Stomach smooth muscle (tissue), 2 donors: Measurements from ENCODE around the gene BIRC7.

Source experiments
- H3K27ac ChIP-seq: one replicate; pipeline ENCODE4 v1.7.0; 2013; ENCODE audit warnings: mild to moderate bottlenecking, low read length, inconsistent platforms
- H3K27me3 ChIP-seq, 2 donors: one replicate each; pipeline ENCODE4 v1.7.0; 2013; ENCODE audit warnings: low read length in 2 of 2; ENCODE audit not compliant: insufficient read depth in 2 of 2, control insufficient read depth in 1 of 2
- H3K36me3 ChIP-seq, 2 donors: one replicate each; pipeline ENCODE4 v1.7.0; 2013; ENCODE audit warnings: low read length in 2 of 2; ENCODE audit not compliant: control insufficient read depth in 2 of 2, insufficient read depth in 2 of 2
- H3K4me1 ChIP-seq: one replicate; pipeline ENCODE4 v1.7.0; 2013; ENCODE audit warnings: low read length; ENCODE audit not compliant: control insufficient read depth, insufficient read depth
- H3K4me3 ChIP-seq, 2 donors: one replicate each; pipeline ENCODE4 v1.7.0; 2013; ENCODE audit warnings: low read length in 2 of 2
- H3K9ac ChIP-seq, 2 donors: one replicate each; pipeline ENCODE4 v1.7.0; 2013; ENCODE audit warnings: low read length in 2 of 2, mild to moderate bottlenecking in 1 of 2
- H3K9me3 ChIP-seq, 2 donors: one replicate each; pipeline ENCODE4 v1.7.0; 2013; ENCODE audit warnings: low read length in 2 of 2; ENCODE audit not compliant: control insufficient read depth in 2 of 2
- donor health status: healthy.
- donor health status: Pancreatic carcinoma.

The BIRC7 gene

DNA sequence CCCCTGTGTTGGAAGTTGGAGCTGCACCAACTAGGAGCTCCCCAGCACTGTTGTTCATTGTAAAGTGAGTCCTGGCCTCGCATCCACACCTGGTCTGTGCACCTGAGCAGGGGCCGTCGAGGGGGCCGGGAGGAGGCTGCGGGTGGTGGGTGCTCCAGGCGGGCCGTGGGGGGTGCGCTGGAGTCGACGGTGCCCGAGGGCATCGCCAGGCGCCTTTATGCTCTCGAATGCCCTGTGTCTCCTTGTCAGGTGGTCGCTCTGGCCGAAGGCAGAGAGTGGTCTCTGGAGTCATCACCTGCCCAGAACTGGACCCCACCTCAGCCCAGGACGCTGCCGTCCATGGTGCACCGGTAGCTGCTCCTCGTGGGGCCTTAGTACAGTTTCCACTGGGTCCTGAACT lies 41.3 kb downstream of the BIRC7 start:
- Histone ChIP-seq H3K36me3 (peaks cover 31 to 32% of the 10 kb centered on the region in 2 donors), H3K9me3 (no peaks in the 10 kb centered on the region), H3K27me3 (no peaks in the 10 kb centered on the region), H3K27ac (no peak overlapping the region), H3K4me1 (peaks cover 20% of the 10 kb centered on the region), H3K4me3 (no peak overlapping the region), H3K9ac (no peak overlapping the region)

DNA sequence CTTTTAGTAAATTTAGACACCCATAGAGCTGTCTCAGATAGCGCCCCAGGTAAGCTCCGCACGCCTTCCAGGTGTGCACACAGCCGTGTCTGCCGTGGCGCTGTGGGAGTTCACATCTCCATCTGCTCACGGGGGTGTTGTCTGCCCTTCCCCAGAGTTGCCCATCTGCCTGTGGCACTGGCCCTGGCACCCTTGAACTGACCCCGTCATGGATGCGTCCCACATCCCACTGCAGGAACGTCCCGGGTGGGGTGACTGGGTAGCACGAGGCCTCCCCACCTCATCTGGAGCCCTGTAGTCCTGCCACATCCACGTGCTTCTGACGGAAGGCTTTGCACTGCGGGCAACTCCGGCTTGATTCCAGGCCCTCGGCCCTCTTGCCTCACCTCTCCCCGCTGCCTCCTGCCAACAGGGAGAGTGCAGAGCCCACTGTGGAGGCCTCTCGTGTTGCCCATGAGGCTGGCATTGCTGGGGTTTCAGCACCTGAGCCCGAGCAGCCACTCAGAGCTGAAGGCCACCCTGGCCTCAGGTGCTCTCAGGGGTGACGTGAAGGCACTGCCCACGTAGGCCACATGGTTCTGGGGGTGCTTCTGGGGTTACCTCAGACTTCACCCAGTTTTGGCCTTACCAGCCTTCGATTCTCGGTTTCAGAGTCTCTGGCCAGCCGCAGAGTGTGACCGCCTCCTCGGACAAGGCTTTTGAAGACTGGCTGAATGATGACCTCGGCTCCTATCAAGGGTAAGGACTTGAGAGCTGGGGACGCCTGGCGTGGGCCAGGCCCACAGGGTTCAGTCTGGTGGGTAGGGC lies 42.0 kb downstream of the BIRC7 start:
- no peak overlapping the region for H3K4me3 ChIP-seq
- no peaks in the 10 kb centered on the region for H3K27me3 ChIP-seq
- peaks cover 17% of the 10 kb centered on the region for H3K4me1 ChIP-seq
- no peak overlapping the region for H3K9ac ChIP-seq
- H3K36me3 ChIP-seq = peaks cover 31 to 36% of the 10 kb centered on the region in 2 donors
- no peak overlapping the region for H3K27ac ChIP-seq
- no peaks in the 10 kb centered on the region for H3K9me3 ChIP-seq

- H3K27me3 ChIP-seq = no peaks in the 10 kb centered on the region
- H3K4me1 ChIP-seq = peaks cover 12% of the 10 kb centered on the region
- H3K36me3 ChIP-seq = peaks cover 38 to 44% of the 10 kb centered on the region in 2 donors
- no peaks in the 10 kb centered on the region for H3K9me3 ChIP-seq
- H3K9ac ChIP-seq = no peak overlapping the region
- H3K27ac ChIP-seq = no peak overlapping the region
- no peak overlapping the region for H3K4me3 ChIP-seq
Observed at GRCh38 chr20:63278661-63279060, 43.0 kb downstream of the BIRC7 start.

- Histone ChIP-seq H3K9me3 (no peaks in the 10 kb centered on the region), H3K27me3 (no peaks in the 10 kb centered on the region), H3K9ac (no peak overlapping the region), H3K36me3 (peaks cover 38 to 47% of the 10 kb centered on the region in 2 donors), H3K27ac (no peak overlapping the region), H3K4me3 (no peak overlapping the region), H3K4me1 (peaks cover under 1% of the 10 kb centered on the region)
Observed at GRCh38 chr20:63279931-63280330, 44.2 kb downstream of the BIRC7 start.

DNA sequence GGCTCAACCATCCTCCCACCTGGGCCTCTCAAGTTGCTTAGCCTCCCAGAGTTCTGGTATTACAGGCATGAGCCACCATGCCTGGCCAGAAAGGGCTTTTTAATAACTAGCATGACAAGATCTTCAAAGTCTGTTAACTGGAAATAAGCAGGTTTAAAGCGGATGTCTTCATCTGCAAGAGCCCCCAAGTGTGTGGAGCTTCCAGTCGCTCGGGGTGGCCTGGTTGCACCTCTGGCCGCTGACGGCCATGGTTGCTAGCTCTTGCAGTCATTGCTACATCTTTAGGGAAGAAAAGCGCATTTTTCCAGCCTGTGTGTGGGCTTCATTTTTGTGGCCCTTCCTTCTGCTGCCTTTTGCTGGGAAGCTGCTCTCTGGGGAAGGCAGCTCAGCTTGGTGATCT lies 44.7 kb downstream of the BIRC7 start:
- Histone ChIP-seq H3K36me3 (peaks cover 38 to 48% of the 10 kb centered on the region in 2 donors), H3K4me3 (no peak overlapping the region), H3K9me3 (no peaks in the 10 kb centered on the region), H3K27ac (no peak overlapping the region), H3K4me1 (no peaks in the 10 kb centered on the region), H3K9ac (no peak overlapping the region), H3K27me3 (no peaks in the 10 kb centered on the region)

GRCh38 chr20:63280929-63281545 lies 45.3 kb downstream of the BIRC7 start:
- peaks cover 37 to 54% of the 10 kb centered on the region in 2 donors for H3K36me3 ChIP-seq

DNA sequence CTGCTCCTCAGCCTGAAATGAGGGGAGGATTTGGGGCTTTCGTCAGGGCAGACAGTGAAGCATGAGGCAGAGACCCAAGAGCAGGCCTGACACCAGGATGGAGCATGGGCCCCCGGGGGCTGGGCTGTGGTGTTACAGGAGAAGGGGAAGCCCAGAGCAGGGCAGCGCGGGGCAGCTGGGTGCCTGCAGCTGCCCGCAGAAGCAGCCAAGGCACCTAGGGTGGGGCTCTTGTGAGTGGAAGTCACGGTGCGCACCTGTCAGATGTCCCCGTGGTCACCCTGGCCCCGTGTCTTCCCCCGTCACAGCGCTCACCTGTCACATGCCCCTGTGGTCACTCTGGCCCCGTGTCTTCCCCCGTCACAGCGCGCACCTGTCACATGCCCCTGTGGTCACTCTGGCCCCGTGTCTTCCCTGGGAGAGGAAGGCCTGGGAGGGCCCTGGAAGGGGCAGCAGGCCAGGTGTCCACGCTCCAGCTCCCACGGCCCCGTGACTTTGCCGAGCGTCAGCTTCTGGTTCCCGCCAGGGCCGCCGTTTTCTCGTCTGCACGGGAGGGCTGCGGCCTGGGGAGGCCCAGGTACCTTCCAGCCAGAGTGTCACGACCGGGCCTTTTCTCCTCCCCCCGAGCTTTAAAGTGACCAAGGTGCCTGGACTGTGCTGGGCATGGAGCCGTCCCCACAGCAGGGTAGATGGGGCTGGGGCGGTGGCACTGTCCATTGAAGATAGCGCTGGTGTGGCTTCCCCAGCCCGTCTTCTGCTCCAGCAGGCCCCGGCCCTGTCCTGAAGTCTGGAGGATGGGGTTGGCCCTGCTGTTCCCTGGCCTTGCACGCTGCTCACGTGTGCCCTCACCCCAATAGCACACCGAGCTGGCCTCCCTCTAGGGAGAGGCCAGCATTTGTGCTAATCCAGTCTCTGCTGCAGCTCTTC lies 46.3 kb downstream of the BIRC7 start:
- Histone ChIP-seq H3K4me3 (no peak overlapping the region), H3K27ac (no peak overlapping the region), H3K36me3 (peaks cover 33 to 46% of the 10 kb centered on the region in 2 donors), H3K9me3 (no peaks in the 10 kb centered on the region), H3K9ac (no peak overlapping the region), H3K4me1 (no peaks in the 10 kb centered on the region), H3K27me3 (no peaks in the 10 kb centered on the region)

More at GRCh38 chr20:63280929-63281545, 45.3 kb downstream of the BIRC7 start:
- no peaks in the 10 kb centered on the region for H3K4me1 ChIP-seq
- no peak overlapping the region for H3K4me3 ChIP-seq
- H3K27me3 ChIP-seq = no peaks in the 10 kb centered on the region
- H3K9me3 ChIP-seq = no peaks in the 10 kb centered on the region
- no peak overlapping the region for H3K27ac ChIP-seq
- H3K9ac ChIP-seq = no peak overlapping the region

DNA sequence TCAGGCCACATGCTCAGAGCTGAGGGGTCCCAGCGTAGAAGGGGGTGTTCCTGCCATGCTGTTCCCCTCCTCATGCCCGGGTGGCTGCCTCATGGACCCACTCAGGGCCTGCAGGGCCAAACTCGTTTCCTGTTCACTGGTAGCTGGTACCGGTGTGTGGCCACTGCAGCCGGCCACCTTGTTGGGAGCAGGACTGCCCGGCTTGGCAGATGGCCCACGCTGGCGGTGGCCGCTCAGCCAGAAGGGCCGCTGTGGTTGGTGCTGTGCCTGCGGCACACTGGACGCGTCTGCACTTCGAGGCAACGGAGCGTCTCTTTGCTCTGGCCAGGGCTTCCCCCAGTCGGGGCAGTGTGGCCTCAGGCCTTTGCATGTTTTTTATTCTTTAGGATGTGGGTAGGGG lies 47.2 kb downstream of the BIRC7 start:
- H3K36me3 ChIP-seq = peaks cover 26 to 42% of the 10 kb centered on the region in 2 donors
- no peak overlapping the region for H3K9ac ChIP-seq
- no peak overlapping the region for H3K4me3 ChIP-seq
- H3K4me1 ChIP-seq = no peaks in the 10 kb centered on the region
- no peaks in the 10 kb centered on the region for H3K9me3 ChIP-seq
- H3K27me3 ChIP-seq = no peaks in the 10 kb centered on the region
- H3K27ac ChIP-seq = no peak overlapping the region

DNA sequence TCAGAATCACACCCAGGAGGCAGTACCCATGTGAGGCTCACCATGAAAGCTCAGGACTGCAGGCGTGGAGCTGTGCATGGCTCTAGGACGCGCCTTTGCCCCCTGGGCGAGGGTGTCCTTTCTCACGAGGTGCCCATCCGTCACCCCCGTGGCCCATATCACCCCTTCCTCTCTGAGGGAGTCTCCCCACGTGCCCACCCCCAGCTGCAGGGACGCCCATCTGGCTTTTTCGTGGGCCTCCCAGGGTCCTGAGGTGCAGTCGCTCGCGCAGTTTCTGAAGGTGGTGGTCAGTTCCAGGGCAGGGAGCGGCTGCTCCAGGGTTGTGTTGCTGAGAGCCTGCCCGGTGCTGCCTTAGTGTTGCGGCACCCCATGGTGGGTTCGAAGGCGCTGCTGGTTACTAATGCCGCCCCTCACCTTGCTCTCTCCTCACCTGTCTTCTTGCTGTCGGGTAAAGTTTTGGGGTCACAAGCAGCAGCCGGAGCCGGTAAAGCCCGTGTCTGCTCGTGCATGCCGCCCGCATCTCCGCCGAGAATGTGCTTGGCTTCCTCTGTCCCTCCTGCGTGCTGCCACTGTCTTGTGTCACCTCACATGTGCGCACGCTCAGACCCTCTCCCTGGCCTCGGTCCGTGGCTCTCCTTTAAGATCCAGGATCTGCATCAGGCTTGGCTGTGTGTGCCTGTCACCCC lies 47.8 kb downstream of the BIRC7 start:
- Histone ChIP-seq H3K9me3 (no peaks in the 10 kb centered on the region), H3K36me3 (peaks cover 27 to 42% of the 10 kb centered on the region in 2 donors), H3K4me1 (no peaks in the 10 kb centered on the region), H3K27ac (no peak overlapping the region), H3K9ac (no peak overlapping the region), H3K27me3 (no peaks in the 10 kb centered on the region), H3K4me3 (no peak overlapping the region)

GRCh38 chr20:63284083-63284440 lies 48.4 kb downstream of the BIRC7 start:
- peaks cover 24 to 38% of the 10 kb centered on the region in 2 donors for H3K36me3 ChIP-seq
- no peak overlapping the region for H3K27ac ChIP-seq
- no peaks in the 10 kb centered on the region for H3K9me3 ChIP-seq
- no peak overlapping the region for H3K9ac ChIP-seq
- H3K4me3 ChIP-seq = no peak overlapping the region
- H3K4me1 ChIP-seq = no peaks in the 10 kb centered on the region
- H3K27me3 ChIP-seq = no peaks in the 10 kb centered on the region
